ENCODE measurements around the gene MSL3B.
"Not testable (repeated sequence)": the region's sequence is repeated elsewhere in the genome, so short reads cannot be mapped to it uniquely, and the experiment has no call there.

MSL3B gene

DNA sequence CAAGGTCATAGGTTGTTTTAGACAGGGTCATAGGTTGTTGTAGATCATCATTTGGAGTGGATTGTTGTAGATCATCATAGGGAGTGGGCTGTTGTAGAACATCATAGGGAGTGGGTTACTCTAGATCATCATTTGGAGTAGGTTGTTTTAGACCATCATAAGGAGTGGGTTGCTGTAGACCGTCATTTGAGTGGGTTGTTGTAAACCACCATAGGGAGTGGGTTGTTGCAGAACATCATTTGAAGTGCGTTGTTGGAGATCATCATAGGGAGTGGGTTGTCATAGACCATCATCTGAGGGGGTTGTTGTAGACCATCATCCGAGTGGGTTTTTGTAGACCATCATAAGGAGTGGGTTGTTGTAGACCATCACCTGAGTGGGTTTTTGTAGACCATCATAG, 39.4 kb upstream of the MSL3B start:
- H3K4me3 ChIP-seq, result no peak overlapping the region
- in situ Hi-C loops (cut with MboI; ENCODE audit: low sequenced_read_pairs in 4 of 4), result no loop called here
- H3K36me3 ChIP-seq, result no peaks in the 10 kb centered on the region
- no peaks in the 10 kb centered on the region for H3K9me3 ChIP-seq
- no peaks in the 10 kb centered on the region for H3K27me3 ChIP-seq
- no peak for DNase-seq
- TF ChIP-seq, protein P1, sequence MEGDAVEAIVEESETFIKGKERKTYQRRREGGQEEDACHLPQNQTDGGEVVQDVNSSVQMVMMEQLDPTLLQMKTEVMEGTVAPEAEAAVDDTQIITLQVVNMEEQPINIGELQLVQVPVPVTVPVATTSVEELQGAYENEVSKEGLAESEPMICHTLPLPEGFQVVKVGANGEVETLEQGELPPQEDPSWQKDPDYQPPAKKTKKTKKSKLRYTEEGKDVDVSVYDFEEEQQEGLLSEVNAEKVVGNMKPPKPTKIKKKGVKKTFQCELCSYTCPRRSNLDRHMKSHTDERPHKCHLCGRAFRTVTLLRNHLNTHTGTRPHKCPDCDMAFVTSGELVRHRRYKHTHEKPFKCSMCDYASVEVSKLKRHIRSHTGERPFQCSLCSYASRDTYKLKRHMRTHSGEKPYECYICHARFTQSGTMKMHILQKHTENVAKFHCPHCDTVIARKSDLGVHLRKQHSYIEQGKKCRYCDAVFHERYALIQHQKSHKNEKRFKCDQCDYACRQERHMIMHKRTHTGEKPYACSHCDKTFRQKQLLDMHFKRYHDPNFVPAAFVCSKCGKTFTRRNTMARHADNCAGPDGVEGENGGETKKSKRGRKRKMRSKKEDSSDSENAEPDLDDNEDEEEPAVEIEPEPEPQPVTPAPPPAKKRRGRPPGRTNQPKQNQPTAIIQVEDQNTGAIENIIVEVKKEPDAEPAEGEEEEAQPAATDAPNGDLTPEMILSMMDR (IDR thresholded peaks at IDR 0.05 in 4 of 5, conservative IDR thresholded peaks at IDR 0.05 in 1 of 5), result no peak
- TF ChIP-seq POLR2A (IDR thresholded peaks at IDR 0.05), result no peak
- intact Hi-C loops (cut with DNase I; ENCODE audit: low total_unique reads), result no loop called here
- H3K27ac ChIP-seq, result no peak overlapping the region
- H3K4me1 ChIP-seq, result no peaks in the 10 kb centered on the region
- ATAC-seq, result no peak

DNA sequence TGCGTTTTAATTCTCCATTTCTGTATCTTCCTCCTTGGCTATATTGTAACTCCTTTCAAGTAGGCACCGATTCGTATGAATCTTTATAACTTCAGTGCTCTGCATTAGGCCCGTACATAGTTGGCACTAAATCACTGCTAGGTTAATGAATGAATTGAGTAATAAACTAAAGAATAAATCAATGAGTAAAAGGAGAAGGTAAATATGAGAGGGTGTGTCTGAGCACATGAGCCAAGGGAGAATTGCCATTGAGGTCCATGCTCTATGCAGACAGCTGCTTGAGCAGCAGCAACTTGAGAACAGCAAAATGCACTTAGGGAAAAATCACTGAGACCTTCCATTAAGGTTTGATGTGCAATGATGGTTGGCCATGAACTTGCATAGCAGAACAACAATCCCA, 37.8 kb upstream of the MSL3B start:
- DNase-seq (no peak), ATAC-seq (no peak)
- Histone ChIP-seq H3K27me3 (no peaks in the 10 kb centered on the region), H3K4me3 (no peak overlapping the region), H3K9me3 (no peaks in the 10 kb centered on the region), H3K36me3 (no peaks in the 10 kb centered on the region), H3K4me1 (no peaks in the 10 kb centered on the region), H3K27ac (no peak overlapping the region)
- no peak for TF ChIP-seq POLR2A (IDR thresholded peaks at IDR 0.05)
- TF ChIP-seq, protein P1 (IDR thresholded peaks at IDR 0.05 in 4 of 5, conservative IDR thresholded peaks at IDR 0.05 in 1 of 5), result no peak
- in situ Hi-C loops (cut with MboI; ENCODE audit: low sequenced_read_pairs in 4 of 4), result no loop called here
- intact Hi-C loops (cut with DNase I; ENCODE audit: low total_unique reads), result no loop called here

DNA sequence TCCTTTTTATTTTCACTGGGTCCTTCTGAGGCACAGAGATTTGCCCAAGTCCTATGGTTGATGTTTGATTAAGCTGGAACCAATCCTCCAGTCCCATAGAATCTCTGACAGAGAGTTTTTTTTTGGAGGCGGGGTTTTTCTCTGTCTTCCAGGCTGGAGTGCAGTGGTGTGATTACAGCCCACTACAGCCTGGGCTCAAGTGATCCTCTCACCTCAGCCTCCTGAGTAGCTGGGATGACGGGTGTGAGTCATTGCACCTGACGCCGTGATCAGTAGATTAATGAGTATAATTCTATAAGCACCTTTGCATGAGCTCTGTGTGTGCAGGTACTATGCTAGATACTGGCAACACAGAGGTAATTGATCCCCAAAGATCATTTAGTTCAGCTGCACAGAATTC, 33.7 kb upstream of the MSL3B start:
- intact Hi-C loops (cut with DNase I; ENCODE audit: low total_unique reads), result no loop called here
- DNase-seq (no peak), ATAC-seq (no peak)
- Histone ChIP-seq H3K27me3 (no peaks in the 10 kb centered on the region), H3K4me1 (no peaks in the 10 kb centered on the region), H3K36me3 (no peaks in the 10 kb centered on the region), H3K9me3 (no peaks in the 10 kb centered on the region), H3K27ac (no peak overlapping the region), H3K4me3 (no peak overlapping the region)
- in situ Hi-C loops (cut with MboI; ENCODE audit: low sequenced_read_pairs in 4 of 4), result no loop called here
- no peak for TF ChIP-seq POLR2A (IDR thresholded peaks at IDR 0.05)
- TF ChIP-seq, protein P1 (IDR thresholded peaks at IDR 0.05 in 4 of 5, conservative IDR thresholded peaks at IDR 0.05 in 1 of 5), result no peak

DNA sequence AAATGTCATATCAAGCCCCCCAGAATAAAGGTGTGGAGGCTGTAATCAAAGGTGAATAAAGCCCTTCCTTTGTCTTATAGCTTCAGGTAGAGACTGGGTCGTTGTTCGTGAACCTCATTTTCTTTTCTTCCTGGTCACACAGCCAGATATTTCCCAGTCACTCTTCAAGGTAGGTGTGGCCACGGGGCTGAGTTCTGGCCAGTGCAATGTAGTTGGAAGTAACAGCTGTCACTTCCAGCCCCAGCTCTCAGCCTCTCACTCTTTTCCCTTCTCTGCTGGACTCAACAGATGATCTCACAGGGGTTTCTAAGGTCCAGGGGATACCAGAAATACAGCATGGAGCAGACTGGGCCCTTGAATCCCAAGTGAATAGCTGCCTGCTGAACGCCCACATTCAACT, 33.2 kb upstream of the MSL3B start:
- intact Hi-C loops (cut with DNase I; ENCODE audit: low total_unique reads) (no loop called here), in situ Hi-C loops (cut with MboI; ENCODE audit: low sequenced_read_pairs in 4 of 4) (no loop called here)
- no peak overlapping the region for H3K27ac ChIP-seq
- H3K36me3 ChIP-seq, result no peaks in the 10 kb centered on the region
- no peaks in the 10 kb centered on the region for H3K27me3 ChIP-seq
- H3K9me3 ChIP-seq, result no peaks in the 10 kb centered on the region
- no peak overlapping the region for H3K4me3 ChIP-seq
- TF ChIP-seq POLR2A (IDR thresholded peaks at IDR 0.05), result no peak
- TF ChIP-seq, protein P1 (IDR thresholded peaks at IDR 0.05 in 4 of 5, conservative IDR thresholded peaks at IDR 0.05 in 1 of 5), result no peak
- no peaks in the 10 kb centered on the region for H3K4me1 ChIP-seq
- ATAC-seq (no peak), DNase-seq (no peak)

DNA sequence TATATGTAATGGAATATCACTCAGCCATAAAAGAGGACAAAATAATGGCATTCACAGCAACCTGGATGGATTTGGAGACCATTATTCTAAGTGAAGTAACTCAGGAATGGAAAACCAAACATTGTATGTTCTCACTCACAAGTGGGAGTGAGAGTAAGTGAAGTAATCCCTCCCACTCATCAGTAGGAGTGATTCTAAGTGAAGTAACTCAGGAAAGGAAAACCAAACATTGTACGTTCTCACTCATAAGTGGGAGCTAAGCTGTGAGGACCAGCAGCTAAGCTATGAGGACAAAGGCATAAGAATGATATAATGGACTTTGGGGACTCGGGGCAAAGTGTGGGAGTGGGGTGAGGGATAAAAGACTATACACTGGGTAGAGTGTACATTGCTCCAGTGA, 28.1 kb upstream of the MSL3B start:
- H3K4me1 ChIP-seq; H3K4me3 ChIP-seq; ATAC-seq; H3K27me3 ChIP-seq; H3K36me3 ChIP-seq; H3K9me3 ChIP-seq; H3K27ac ChIP-seq; intact Hi-C loops (cut with DNase I; ENCODE audit: low total_unique reads); in situ Hi-C loops (cut with MboI; ENCODE audit: low sequenced_read_pairs in 4 of 4); DNase-seq: not testable (repeated sequence)
